GM12801 (cell line): ENCODE measurements around the gene ENTPD1.

ENCODE experiments used
- CTCF ChIP-seq: IDR thresholded peaks from one replicate; pipeline ENCODE4 v1.5.1; 2011; ENCODE audit warnings: control low read depth; ENCODE audit not compliant: insufficient read length; ENCODE audit errors: extremely low read depth

Gene ENTPD1

GRCh38 chr10:95873139-95873538, 117.2 kb downstream of the ENTPD1 start:
- TF ChIP-seq CTCF, result no peak

- TF ChIP-seq CTCF, result no peak
Measured at GRCh38 chr10:95873651-95874050, 117.7 kb downstream of the ENTPD1 start.

GRCh38 chr10:95876756-95877155, 120.8 kb downstream of the ENTPD1 start:
- no peak for TF ChIP-seq CTCF

- no peak for TF ChIP-seq CTCF
Measured at GRCh38 chr10:95877881-95878280, 121.9 kb downstream of the ENTPD1 start.

GRCh38 chr10:95880704-95881103, 124.7 kb downstream of the ENTPD1 start:
- TF ChIP-seq CTCF, result no peak

GRCh38 chr10:95881316-95881715, 125.4 kb downstream of the ENTPD1 start:
- no peak for TF ChIP-seq CTCF

- TF ChIP-seq CTCF, result no peak
Measured at GRCh38 chr10:95889830-95890229, 133.9 kb downstream of the ENTPD1 start.
